ENCODE data around the gene HLF.

The HLF gene

GRCh38 chr17:55340686-55341085 is 75.9 kb downstream of the HLF start:
- H3K4me3 ChIP-seq (replicated peaks; ENCODE audit: low read depth, low read length): no peak overlapping the region
- DNase-seq (ENCODE audit: low read depth): no peak
- no peak for TF ChIP-seq CTCF (IDR thresholded peaks at IDR 0.05; ENCODE audit: low read length, missing control alignments)

- no peak overlapping the region for H3K4me3 ChIP-seq (replicated peaks; ENCODE audit: low read depth, low read length)
- DNase-seq (ENCODE audit: low read depth): no peak
- no peak for TF ChIP-seq CTCF (IDR thresholded peaks at IDR 0.05; ENCODE audit: low read length, missing control alignments)
Measured at GRCh38 chr17:55341432-55341831, 76.7 kb downstream of the HLF start.

GRCh38 chr17:55342800-55343585 is 78.2 kb downstream of the HLF start:
- H3K4me3 ChIP-seq (replicated peaks; ENCODE audit: low read depth, low read length): no peak overlapping the region
- DNase-seq (ENCODE audit: low read depth): no peak
- TF ChIP-seq CTCF (IDR thresholded peaks at IDR 0.05; ENCODE audit: low read length, missing control alignments): no peak

GRCh38 chr17:55343900-55344513 is 79.2 kb downstream of the HLF start:
- H3K4me3 ChIP-seq (replicated peaks; ENCODE audit: low read depth, low read length): no peak overlapping the region
- DNase-seq (ENCODE audit: low read depth): no peak
- TF ChIP-seq CTCF (IDR thresholded peaks at IDR 0.05; ENCODE audit: low read length, missing control alignments): no peak

GRCh38 chr17:55344514-55344997 is 79.8 kb downstream of the HLF start:
- TF ChIP-seq CTCF (IDR thresholded peaks at IDR 0.05; ENCODE audit: low read length, missing control alignments): no peak
- DNase-seq (ENCODE audit: low read depth): no peak

GRCh38 chr17:55345132-55345531 is 80.4 kb downstream of the HLF start:
- DNase-seq (ENCODE audit: low read depth): no peak
- TF ChIP-seq CTCF (IDR thresholded peaks at IDR 0.05; ENCODE audit: low read length, missing control alignments): no peak
- H3K4me3 ChIP-seq (replicated peaks; ENCODE audit: low read depth, low read length): no peak overlapping the region

More at GRCh38 chr17:55344514-55344997, 79.8 kb downstream of the HLF start:
- H3K4me3 ChIP-seq (replicated peaks; ENCODE audit: low read depth, low read length): no peak overlapping the region

Measured in fibroblast of pulmonary artery (primary cell).